Skeletal muscle satellite cell (primary cell): ENCODE measurements around the gene SSBP3.

Experiments used
- H3K27me3 ChIP-seq: 2 replicates; pipeline ENCODE4 v1.7.0; 2013; ENCODE audit warnings: low read length; ENCODE audit not compliant: control insufficient read depth, insufficient read depth
- H3K36me3 ChIP-seq: 2 replicates; pipeline ENCODE4 v1.7.0; 2013; ENCODE audit warnings: mild to moderate bottlenecking, control low read depth, low read length; ENCODE audit not compliant: insufficient read depth
- H3K4me1 ChIP-seq: 2 replicates; pipeline ENCODE4 v1.7.0; 2013; ENCODE audit warnings: low read length; ENCODE audit not compliant: control insufficient read depth, insufficient read depth
- H3K4me2 ChIP-seq: 2 replicates; pipeline ENCODE4 v1.7.0; 2013; ENCODE audit warnings: mild to moderate bottlenecking, low read length
- H3K4me3 ChIP-seq: 2 replicates; pipeline ENCODE4 v1.7.0; 2013; ENCODE audit warnings: low read length
- H3K9ac ChIP-seq: 2 replicates; pipeline ENCODE4 v1.7.0; 2013; ENCODE audit warnings: mild to moderate bottlenecking, low read depth, low read length, moderate library complexity
- H3K9me3 ChIP-seq: replicated peaks from 2 replicates; pipeline ENCODE4 v1.7.0; 2013; ENCODE audit warnings: mild to moderate bottlenecking, control low read depth, low read length

SSBP3 gene

DNA sequence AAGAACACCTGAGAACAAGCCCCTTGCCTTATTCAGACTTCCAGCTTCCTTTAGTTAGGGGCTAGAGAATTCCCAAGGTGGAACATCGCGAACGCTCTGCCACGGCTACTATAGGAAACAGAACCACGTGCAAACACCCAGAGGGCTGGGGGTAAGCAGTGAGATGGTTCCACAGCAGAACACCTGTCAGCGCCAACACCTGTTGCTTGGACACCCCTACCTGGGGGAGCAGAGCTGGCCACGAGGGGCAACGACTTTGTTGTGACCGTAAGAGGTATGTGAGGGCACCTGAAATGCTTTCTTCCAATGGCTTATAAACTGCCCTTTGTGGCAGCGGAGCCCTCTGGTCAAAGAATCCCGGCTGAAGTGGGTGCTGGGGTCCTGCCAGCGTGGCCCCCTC is 155.5 kb downstream of the SSBP3 start:
- Histone ChIP-seq H3K9me3 (no peaks in the 10 kb centered on the region), H3K27me3 (no peaks in the 10 kb centered on the region), H3K9ac (no peak overlapping the region), H3K36me3 (peaks cover 5% of the 10 kb centered on the region), H3K4me3 (no peak overlapping the region), H3K4me1 (peaks cover 56% of the 10 kb centered on the region), H3K4me2 (no peak overlapping the region)

GRCh38 chr1:54249819-54250435 is 156.3 kb downstream of the SSBP3 start:
- no peak overlapping the region for H3K4me3 ChIP-seq
- H3K27me3 ChIP-seq: no peaks in the 10 kb centered on the region
- peak overlapping the region; percentile 47 for H3K9ac ChIP-seq
- H3K36me3 ChIP-seq: peaks cover 5% of the 10 kb centered on the region
- H3K4me1 ChIP-seq: peaks cover 54% of the 10 kb centered on the region
- peak overlapping the region; percentile 41 for H3K4me2 ChIP-seq
- H3K9me3 ChIP-seq: no peaks in the 10 kb centered on the region

DNA sequence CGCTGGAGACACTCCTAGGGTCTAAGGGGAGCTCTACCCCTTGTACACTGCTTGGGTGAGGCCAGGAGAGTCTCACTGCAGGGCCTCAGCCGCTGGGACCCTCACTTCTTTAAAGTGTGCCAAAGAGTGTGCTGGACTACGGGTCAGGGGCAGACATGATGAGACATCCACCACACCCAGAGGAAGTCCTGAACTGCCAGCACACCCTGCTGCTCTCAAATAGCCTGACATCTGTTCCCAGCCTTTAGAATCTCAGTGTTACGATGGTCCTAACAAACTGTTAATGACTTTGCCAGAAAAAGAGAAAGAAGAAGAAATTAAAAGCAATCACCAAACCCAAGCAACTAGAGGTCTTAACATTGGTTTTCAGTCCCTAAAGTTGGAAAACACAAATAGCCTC is 157.2 kb downstream of the SSBP3 start:
- H3K9me3 ChIP-seq: no peaks in the 10 kb centered on the region
- no peak overlapping the region for H3K4me3 ChIP-seq
- H3K4me1 ChIP-seq: peaks cover 47% of the 10 kb centered on the region
- peaks cover 5% of the 10 kb centered on the region for H3K36me3 ChIP-seq
- H3K4me2 ChIP-seq: no peak overlapping the region
- H3K27me3 ChIP-seq: no peaks in the 10 kb centered on the region
- peak overlapping the region; percentile 37 for H3K9ac ChIP-seq

- Histone ChIP-seq H3K36me3 (peaks cover 5% of the 10 kb centered on the region), H3K9me3 (no peaks in the 10 kb centered on the region), H3K27me3 (no peaks in the 10 kb centered on the region), H3K4me3 (no peak overlapping the region), H3K4me2 (no peak overlapping the region), H3K4me1 (peaks cover 38% of the 10 kb centered on the region), H3K9ac (no peak overlapping the region)
These were observed 158.2 kb downstream of the SSBP3 start for GRCh38 chr1:54247863-54248515.

GRCh38 chr1:54246116-54246721 is 160.0 kb downstream of the SSBP3 start:
- H3K4me3 ChIP-seq: no peak overlapping the region
- H3K4me2 ChIP-seq: no peak overlapping the region
- no peaks in the 10 kb centered on the region for H3K9me3 ChIP-seq
- H3K36me3 ChIP-seq: peaks cover 8% of the 10 kb centered on the region
- H3K4me1 ChIP-seq: peaks cover 29% of the 10 kb centered on the region
- no peak overlapping the region for H3K9ac ChIP-seq
- no peaks in the 10 kb centered on the region for H3K27me3 ChIP-seq

GRCh38 chr1:54245501-54245900 is 160.7 kb downstream of the SSBP3 start:
- Histone ChIP-seq H3K9ac (no peak overlapping the region), H3K9me3 (no peaks in the 10 kb centered on the region), H3K4me3 (no peak overlapping the region), H3K36me3 (peaks cover 8% of the 10 kb centered on the region), H3K4me2 (no peak overlapping the region), H3K4me1 (peaks cover 27% of the 10 kb centered on the region), H3K27me3 (no peaks in the 10 kb centered on the region)

- Histone ChIP-seq H3K36me3 (peaks cover 8% of the 10 kb centered on the region), H3K4me2 (no peak overlapping the region), H3K4me3 (no peak overlapping the region), H3K9ac (no peak overlapping the region), H3K9me3 (no peaks in the 10 kb centered on the region), H3K27me3 (no peaks in the 10 kb centered on the region), H3K4me1 (peaks cover 18% of the 10 kb centered on the region)
These were observed 161.5 kb downstream of the SSBP3 start for GRCh38 chr1:54244655-54245054.

- no peak overlapping the region for H3K4me3 ChIP-seq
- H3K4me2 ChIP-seq: no peak overlapping the region
- no peaks in the 10 kb centered on the region for H3K27me3 ChIP-seq
- peaks cover 7% of the 10 kb centered on the region for H3K4me1 ChIP-seq
- H3K36me3 ChIP-seq: peaks cover 8% of the 10 kb centered on the region
- H3K9me3 ChIP-seq: no peaks in the 10 kb centered on the region
- no peak overlapping the region for H3K9ac ChIP-seq
These were observed 163.2 kb downstream of the SSBP3 start for GRCh38 chr1:54243022-54243421.

- Histone ChIP-seq H3K4me2 (no peak overlapping the region), H3K27me3 (no peaks in the 10 kb centered on the region), H3K9me3 (no peaks in the 10 kb centered on the region), H3K4me1 (peaks cover 7% of the 10 kb centered on the region), H3K36me3 (peaks cover 18% of the 10 kb centered on the region), H3K4me3 (no peak overlapping the region), H3K9ac (no peak overlapping the region)
These were observed 164.8 kb downstream of the SSBP3 start for GRCh38 chr1:54241364-54241763.

DNA sequence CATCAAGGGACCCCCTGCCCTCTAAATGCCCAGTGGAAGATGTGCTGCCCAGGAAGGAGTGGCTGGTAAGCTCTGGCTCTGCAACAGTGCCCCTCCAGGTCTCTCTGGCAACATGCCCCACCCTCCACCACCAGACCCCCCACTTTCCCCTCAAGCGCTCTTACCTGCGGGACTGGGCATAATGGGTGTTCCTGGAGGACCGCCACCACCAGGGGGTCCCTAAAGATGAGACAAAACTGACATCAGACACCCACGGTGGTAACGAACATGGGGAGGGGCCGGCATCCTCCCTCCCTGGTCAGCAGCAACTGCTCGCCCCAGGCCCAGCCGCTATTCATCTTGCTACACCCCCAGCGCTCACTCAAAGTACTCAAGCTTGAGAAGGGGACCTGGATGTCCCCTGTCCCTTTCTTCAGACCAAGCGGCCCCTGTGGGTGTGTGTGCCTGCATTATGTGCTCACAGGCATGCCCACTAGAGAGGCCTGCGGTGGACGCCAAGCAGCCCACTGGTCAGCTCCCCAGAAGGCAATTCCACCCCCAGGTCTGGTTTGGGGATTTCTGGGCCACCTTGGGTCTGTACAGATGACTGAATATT is 165.4 kb downstream of the SSBP3 start:
- Histone ChIP-seq H3K9me3 (no peaks in the 10 kb centered on the region), H3K4me2 (no peak overlapping the region), H3K4me1 (peaks cover 7% of the 10 kb centered on the region), H3K27me3 (no peaks in the 10 kb centered on the region), H3K4me3 (no peak overlapping the region), H3K9ac (no peak overlapping the region), H3K36me3 (peaks cover 16% of the 10 kb centered on the region)

- Histone ChIP-seq H3K9ac (no peak overlapping the region), H3K4me2 (no peak overlapping the region), H3K36me3 (peaks cover 16% of the 10 kb centered on the region), H3K4me1 (no peaks in the 10 kb centered on the region), H3K4me3 (no peak overlapping the region), H3K27me3 (no peaks in the 10 kb centered on the region), H3K9me3 (no peaks in the 10 kb centered on the region)
These were observed 166.6 kb downstream of the SSBP3 start for GRCh38 chr1:54239631-54240031.
